HG03108 (cell line): ENCODE results near the gene NNAT.

Experiments
- ATAC-seq: cut with Tn5 transposase; IDR thresholded peaks from one replicate; pipeline ENCODE4 v1.9.1; 2021; ENCODE audit warnings: moderate library complexity; ENCODE audit not compliant: unreplicated experiment

Gene NNAT

GRCh38 chr20:37564388-37565133 is 43.5 kb downstream of the NNAT start:
- no peak for ATAC-seq

GRCh38 chr20:37565134-37565811 is 44.2 kb downstream of the NNAT start:
- ATAC-seq, result no peak

- no peak for ATAC-seq
Measured at GRCh38 chr20:37566590-37567330, 45.7 kb downstream of the NNAT start.

- ATAC-seq, result no peak
Measured at GRCh38 chr20:37567331-37567665, 46.2 kb downstream of the NNAT start.

GRCh38 chr20:37567671-37568588 is 46.9 kb downstream of the NNAT start:
- ATAC-seq, result no peak

GRCh38 chr20:37570419-37570818 is 49.4 kb downstream of the NNAT start:
- no peak for ATAC-seq

GRCh38 chr20:37571033-37571432 is 50.0 kb downstream of the NNAT start:
- ATAC-seq, result no peak
